GM23338 (cell line): ENCODE data around the gene PRSS27.

ENCODE experiments used
- EZH2 ChIP-seq: fragments of 200-600 bp; sonication (generic); IDR thresholded peaks from one replicate; pipeline ENCODE4 v1.8.0; 2017; ENCODE audit warnings: antibody characterized with exemption, mild to moderate bottlenecking, low read depth; ENCODE audit not compliant: unreplicated experiment
- EZH2phosphoT487 ChIP-seq: fragments of 200-600 bp; sonication (generic); IDR thresholded peaks from one replicate; pipeline ENCODE4 v1.8.1; 2018; ENCODE audit warnings: antibody characterized with exemption; ENCODE audit not compliant: unreplicated experiment
- POLR2AphosphoS5 ChIP-seq: IDR thresholded peaks from 2 replicates; pipeline ENCODE4 v1.6.1; 2016; ENCODE audit warnings: antibody characterized with exemption, low read depth
- ZNF114 ChIP-seq: fragments of 250-450 bp; sonication (Bioruptor Pico); IDR thresholded peaks from 2 replicates; pipeline ENCODE4 v1.5.0; 2020; ENCODE audit warnings: mild to moderate bottlenecking, moderate library complexity
- TF ChIP-seq, protein P1 (sequence below): IDR thresholded peaks from one replicate; pipeline ENCODE4 v1.6.1; 2018; ENCODE audit warnings: antibody characterized with exemption; ENCODE audit not compliant: unreplicated experiment
- TF ChIP-seq, protein P2 (sequence below), 2 experiments: fragments of 200-600 bp in 1 of 2; sonication (generic) in 1 of 2; conservative IDR thresholded peaks; 2 replicates each; pipeline versions ENCODE4 v1.5.1 to v1.6.1; 2016 to 2017; ENCODE audit warnings: antibody characterized with exemption in 2 of 2, low read depth in 2 of 2, mild to moderate bottlenecking in 2 of 2, moderate library complexity in 1 of 2

DNA sequence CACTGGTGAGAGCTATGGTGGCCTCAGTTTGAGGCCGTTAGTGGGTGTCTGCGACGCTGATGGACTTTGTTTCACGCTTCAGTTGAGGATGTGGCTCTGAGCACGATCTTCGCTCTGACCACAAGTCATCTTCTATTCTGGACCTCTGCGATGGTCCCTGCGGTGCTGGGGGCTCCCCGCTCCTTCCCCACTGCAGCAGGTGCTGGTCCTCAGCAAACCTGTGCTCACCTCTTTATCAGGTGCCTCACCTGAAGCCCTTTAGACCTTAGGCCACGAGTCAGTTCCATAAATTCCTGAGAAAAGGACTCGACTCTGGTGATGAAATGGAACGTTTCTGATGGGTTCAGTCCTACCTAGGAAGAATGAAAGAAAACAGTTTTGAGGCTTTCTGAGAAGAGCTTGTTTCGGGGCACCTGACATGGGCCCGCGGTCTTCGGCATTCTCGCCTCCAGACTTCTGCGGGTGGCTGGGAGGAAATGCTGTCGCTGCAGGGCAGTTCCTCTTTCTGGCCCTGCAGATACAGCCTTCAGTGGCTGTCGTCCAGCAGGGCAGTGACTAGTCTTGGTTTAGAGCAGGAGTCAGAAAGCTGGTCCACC lies 33.0 kb downstream of the PRSS27 start:
- TF ChIP-seq, protein P1, sequence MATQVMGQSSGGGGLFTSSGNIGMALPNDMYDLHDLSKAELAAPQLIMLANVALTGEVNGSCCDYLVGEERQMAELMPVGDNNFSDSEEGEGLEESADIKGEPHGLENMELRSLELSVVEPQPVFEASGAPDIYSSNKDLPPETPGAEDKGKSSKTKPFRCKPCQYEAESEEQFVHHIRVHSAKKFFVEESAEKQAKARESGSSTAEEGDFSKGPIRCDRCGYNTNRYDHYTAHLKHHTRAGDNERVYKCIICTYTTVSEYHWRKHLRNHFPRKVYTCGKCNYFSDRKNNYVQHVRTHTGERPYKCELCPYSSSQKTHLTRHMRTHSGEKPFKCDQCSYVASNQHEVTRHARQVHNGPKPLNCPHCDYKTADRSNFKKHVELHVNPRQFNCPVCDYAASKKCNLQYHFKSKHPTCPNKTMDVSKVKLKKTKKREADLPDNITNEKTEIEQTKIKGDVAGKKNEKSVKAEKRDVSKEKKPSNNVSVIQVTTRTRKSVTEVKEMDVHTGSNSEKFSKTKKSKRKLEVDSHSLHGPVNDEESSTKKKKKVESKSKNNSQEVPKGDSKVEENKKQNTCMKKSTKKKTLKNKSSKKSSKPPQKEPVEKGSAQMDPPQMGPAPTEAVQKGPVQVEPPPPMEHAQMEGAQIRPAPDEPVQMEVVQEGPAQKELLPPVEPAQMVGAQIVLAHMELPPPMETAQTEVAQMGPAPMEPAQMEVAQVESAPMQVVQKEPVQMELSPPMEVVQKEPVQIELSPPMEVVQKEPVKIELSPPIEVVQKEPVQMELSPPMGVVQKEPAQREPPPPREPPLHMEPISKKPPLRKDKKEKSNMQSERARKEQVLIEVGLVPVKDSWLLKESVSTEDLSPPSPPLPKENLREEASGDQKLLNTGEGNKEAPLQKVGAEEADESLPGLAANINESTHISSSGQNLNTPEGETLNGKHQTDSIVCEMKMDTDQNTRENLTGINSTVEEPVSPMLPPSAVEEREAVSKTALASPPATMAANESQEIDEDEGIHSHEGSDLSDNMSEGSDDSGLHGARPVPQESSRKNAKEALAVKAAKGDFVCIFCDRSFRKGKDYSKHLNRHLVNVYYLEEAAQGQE, result no peak
- TF ChIP-seq, protein P2, sequence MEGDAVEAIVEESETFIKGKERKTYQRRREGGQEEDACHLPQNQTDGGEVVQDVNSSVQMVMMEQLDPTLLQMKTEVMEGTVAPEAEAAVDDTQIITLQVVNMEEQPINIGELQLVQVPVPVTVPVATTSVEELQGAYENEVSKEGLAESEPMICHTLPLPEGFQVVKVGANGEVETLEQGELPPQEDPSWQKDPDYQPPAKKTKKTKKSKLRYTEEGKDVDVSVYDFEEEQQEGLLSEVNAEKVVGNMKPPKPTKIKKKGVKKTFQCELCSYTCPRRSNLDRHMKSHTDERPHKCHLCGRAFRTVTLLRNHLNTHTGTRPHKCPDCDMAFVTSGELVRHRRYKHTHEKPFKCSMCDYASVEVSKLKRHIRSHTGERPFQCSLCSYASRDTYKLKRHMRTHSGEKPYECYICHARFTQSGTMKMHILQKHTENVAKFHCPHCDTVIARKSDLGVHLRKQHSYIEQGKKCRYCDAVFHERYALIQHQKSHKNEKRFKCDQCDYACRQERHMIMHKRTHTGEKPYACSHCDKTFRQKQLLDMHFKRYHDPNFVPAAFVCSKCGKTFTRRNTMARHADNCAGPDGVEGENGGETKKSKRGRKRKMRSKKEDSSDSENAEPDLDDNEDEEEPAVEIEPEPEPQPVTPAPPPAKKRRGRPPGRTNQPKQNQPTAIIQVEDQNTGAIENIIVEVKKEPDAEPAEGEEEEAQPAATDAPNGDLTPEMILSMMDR (conservative IDR thresholded peaks at IDR 0.05; ENCODE audit: low read depth in 2 of 2), result no peak
- TF ChIP-seq POLR2AphosphoS5 (no peak), EZH2phosphoT487 (no peak), EZH2 (no peak), ZNF114 (CRISPR knock-in tag) (no peak)
